Liver (tissue), 9 donors: ENCODE data around the gene TRHDE. TPM values are rescaled to one million over a fixed set of nuclear protein-coding genes. Genes with fewer than 3 reads are reported as not detected.

ENCODE experiments used
- DNase-seq: peaks from one replicate; pipeline ENCODE4 v3.0.0-alpha.2; 2017; ENCODE audit warnings: low spot score
- H3K27ac ChIP-seq, 2 donors: one replicate each; pipeline ENCODE4 v1.7.0; 2013; ENCODE audit warnings: inconsistent platforms in 2 of 2, low read length in 2 of 2, control low read depth in 1 of 2, low read depth in 1 of 2, mild to moderate bottlenecking in 1 of 2
- H3K27me3 ChIP-seq, 4 donors: one replicate each; pipeline versions ENCODE4 v1.6.1 to v1.7.0; 2013; ENCODE audit warnings: low read length in 3 of 4, inconsistent platforms in 1 of 4, mild to moderate bottlenecking in 1 of 4, moderate library complexity in 1 of 4; ENCODE audit not compliant: control insufficient read depth in 4 of 4, insufficient read depth in 4 of 4
- H3K36me3 ChIP-seq, 4 donors: one replicate each; pipeline versions ENCODE4 v1.6.1 to v1.7.0; 2013; ENCODE audit warnings: low read length in 3 of 4, mild to moderate bottlenecking in 3 of 4, low read depth in 1 of 4, moderate library complexity in 1 of 4; ENCODE audit not compliant: control insufficient read depth in 4 of 4, insufficient read depth in 3 of 4
- H3K4me1 ChIP-seq, 4 donors: one replicate each; pipeline versions ENCODE4 v1.6.1 to v1.7.0; 2013; ENCODE audit warnings: low read length in 3 of 4, mild to moderate bottlenecking in 3 of 4, moderate library complexity in 1 of 4; ENCODE audit not compliant: control insufficient read depth in 4 of 4, insufficient read depth in 4 of 4
- H3K4me3 ChIP-seq, 3 donors: one replicate each; pipeline versions ENCODE4 v1.6.1 to v1.7.0; 2013; ENCODE audit warnings: low read length in 3 of 3, control low read depth in 1 of 3, low read depth in 1 of 3, mild to moderate bottlenecking in 1 of 3
- H3K9ac ChIP-seq, 2 donors: one replicate each; pipeline ENCODE4 v1.7.0; 2013; ENCODE audit warnings: low read length in 2 of 2, mild to moderate bottlenecking in 2 of 2, moderate library complexity in 2 of 2, control low read depth in 1 of 2, low read depth in 1 of 2
- H3K9me3 ChIP-seq, 4 donors: one replicate each; pipeline versions ENCODE4 v1.6.1 to v1.7.0; 2013; ENCODE audit warnings: low read length in 3 of 4; ENCODE audit not compliant: control insufficient read depth in 4 of 4
- ATF3 ChIP-seq: IDR thresholded peaks from 2 replicates; pipeline ENCODE4 v1.6.1; 2016; ENCODE audit warnings: antibody characterized with exemption
- CTCF ChIP-seq: fragments of 150-350 bp; IDR thresholded peaks from 2 replicates; pipeline ENCODE4 v1.5.1; 2017; ENCODE audit warnings: improper control_type of control experiment, low read depth, low read length; ENCODE audit not compliant: missing input control
- EGR1 ChIP-seq, 2 donors: IDR thresholded peaks; 2 replicates each; pipeline ENCODE4 v1.6.1; 2016 to 2018; ENCODE audit warnings: antibody characterized with exemption in 2 of 2, low read depth in 2 of 2
- FOXA1 ChIP-seq: IDR thresholded peaks from 2 replicates; pipeline ENCODE4 v1.6.1; 2016; ENCODE audit warnings: antibody characterized with exemption
- FOXA2 ChIP-seq: IDR thresholded peaks from 2 replicates; pipeline ENCODE4 v1.6.1; 2016; ENCODE audit warnings: antibody characterized with exemption
- GABPA ChIP-seq, 2 donors: IDR thresholded peaks in 1 of 2; conservative IDR thresholded peaks in 1 of 2; 2 replicates each; pipeline ENCODE4 v1.6.1; 2016; ENCODE audit warnings: antibody characterized with exemption in 2 of 2, mild to moderate bottlenecking in 1 of 2, moderate library complexity in 1 of 2
- HNF4A ChIP-seq, 2 donors: conservative IDR thresholded peaks; 2 replicates each; pipeline ENCODE4 v1.6.1; 2016; ENCODE audit warnings: antibody characterized with exemption in 2 of 2, mild to moderate bottlenecking in 2 of 2
- HNF4G ChIP-seq: IDR thresholded peaks from 2 replicates; pipeline ENCODE4 v1.6.1; 2016; ENCODE audit warnings: antibody characterized with exemption
- JUND ChIP-seq, 2 donors: IDR thresholded peaks; 2 replicates each; pipeline ENCODE4 v1.6.1; 2016; ENCODE audit warnings: antibody characterized with exemption in 2 of 2
- MAX ChIP-seq: IDR thresholded peaks from 2 replicates; pipeline ENCODE4 v1.6.1; 2016; ENCODE audit warnings: antibody characterized with exemption
- NR2F2 ChIP-seq: IDR thresholded peaks from 2 replicates; pipeline ENCODE4 v1.6.1; 2016; ENCODE audit warnings: antibody characterized with exemption
- RAD21 ChIP-seq, 2 donors: IDR thresholded peaks; 2 replicates each; pipeline ENCODE4 v1.6.1; 2016; ENCODE audit warnings: antibody characterized with exemption in 2 of 2, mild to moderate bottlenecking in 2 of 2
- REST ChIP-seq: IDR thresholded peaks from 2 replicates; pipeline ENCODE4 v1.6.1; 2016; ENCODE audit warnings: antibody characterized with exemption, mild to moderate bottlenecking
- RXRA ChIP-seq, 2 donors: IDR thresholded peaks; 2 replicates each; pipeline ENCODE4 v1.6.1; 2017 to 2018; ENCODE audit warnings: antibody characterized with exemption in 2 of 2, mild to moderate bottlenecking in 1 of 2
- SP1 ChIP-seq: IDR thresholded peaks from 2 replicates; pipeline ENCODE4 v1.6.1; 2018; ENCODE audit warnings: antibody characterized with exemption, mild to moderate bottlenecking
- TAF1 ChIP-seq: conservative IDR thresholded peaks from 2 replicates; pipeline ENCODE4 v1.6.1; 2016; ENCODE audit warnings: antibody characterized with exemption, mild to moderate bottlenecking
- YY1 ChIP-seq: IDR thresholded peaks from 2 replicates; pipeline ENCODE4 v1.6.1; 2016; ENCODE audit warnings: antibody characterized with exemption, mild to moderate bottlenecking
- ZBTB33 ChIP-seq: IDR thresholded peaks from 2 replicates; pipeline ENCODE4 v1.6.1; 2016; ENCODE audit warnings: antibody characterized with exemption
- WGBS: extraction: QIAGEN DNeasy Blood & Tissue Kit; methylation state at CpG from one replicate; pipeline ENCODE4 v1.1.7; 2013; 5-methylcytosine and 5-hydroxymethylcytosine counted together
- polyA plus RNA-seq, 2 donors: library from polyadenylated mRNA; stranded (reverse) in 1 of 2; unstranded in 1 of 2; fragments of 200-250 nt in 1 of 2; fragments of >200 nt in 1 of 2; fragmentation: Nextera tagmentation in 1 of 2; extraction: Ambion mirVana in 1 of 2; gene quantifications; one replicate each; pipeline versions ENCODE4 v1.2.1 to v1.2.3, GENCODE V29; 2013 to 2015
- total RNA-seq, 2 donors: library from RNA; depleted of rRNA; stranded (reverse); fragments of >200 nt; gene quantifications; one replicate each; pipeline ENCODE4 v1.2.3, GENCODE V29; 2014
- donor health status: healthy.
- donor health status: healthy.
- donor health status: healthy.
- donor health status: healthy.
- donor health status: healthy.

TRHDE gene
- total and polyA plus RNA-seq, 4 donors: 0.05 to 0.17 (median 0.14) TPM; not detected in 1

GRCh38 chr12:72677139-72677538 is 405.0 kb downstream of the TRHDE start:
- no peak for DNase-seq
- H3K36me3 ChIP-seq: no peaks in the 10 kb centered on the region
- no peak for TF ChIP-seq NR2F2
- TF ChIP-seq ATF3: no peak
- peak in 1 of 2 donors; percentile 25 for TF ChIP-seq JUND (IDR thresholded peaks at IDR 0.05)
- peak; percentile 22 to 39 for TF ChIP-seq HNF4A (conservative IDR thresholded peaks at IDR 0.05)
- TF ChIP-seq RXRA (IDR thresholded peaks at IDR 0.05): peak; percentile 78 to 82
- TF ChIP-seq SP1: peak; percentile 76

GRCh38 chr12:72677846-72678245 is 405.7 kb downstream of the TRHDE start:
- no peaks in the 10 kb centered on the region for H3K27me3 ChIP-seq
- no peak for DNase-seq
- peaks cover 2 to 16% (median 6%) of the 10 kb centered on the region in 4 donors for H3K4me1 ChIP-seq
- no peaks in the 10 kb centered on the region for H3K36me3 ChIP-seq
- no peaks in the 10 kb centered on the region for H3K9me3 ChIP-seq
- WGBS: 44% methylated on average over 2 of the region's 2 CpGs
- no peak overlapping the region for H3K9ac ChIP-seq
- no peak overlapping the region for H3K4me3 ChIP-seq
- TF ChIP-seq HNF4G: no peak
- no peak for TF ChIP-seq ATF3
- TF ChIP-seq NR2F2: no peak
- no peak for TF ChIP-seq CTCF
- no peak for TF ChIP-seq RXRA (IDR thresholded peaks at IDR 0.05)
- no peak for TF ChIP-seq SP1
- no peak for TF ChIP-seq REST
- no peak for TF ChIP-seq MAX
- no peak for TF ChIP-seq HNF4A (conservative IDR thresholded peaks at IDR 0.05)
- TF ChIP-seq GABPA (IDR thresholded peaks at IDR 0.05 in 1 of 2, conservative IDR thresholded peaks at IDR 0.05 in 1 of 2): no peak
- TF ChIP-seq FOXA2: no peak
- no peak for TF ChIP-seq ZBTB33
- TF ChIP-seq TAF1: no peak
- TF ChIP-seq RAD21 (IDR thresholded peaks at IDR 0.05): no peak
- TF ChIP-seq EGR1 (IDR thresholded peaks at IDR 0.05; ENCODE audit: low read depth in 2 of 2): no peak
- no peak for TF ChIP-seq FOXA1
- TF ChIP-seq JUND (IDR thresholded peaks at IDR 0.05): no peak
- no peak for TF ChIP-seq YY1
- H3K27ac ChIP-seq: no peak overlapping the region

More at GRCh38 chr12:72677139-72677538, 405.0 kb downstream of the TRHDE start:
- Histone ChIP-seq H3K9ac (no peak overlapping the region), H3K4me3 (no peak overlapping the region), H3K4me1 (peaks cover 2 to 16% (median 6%) of the 10 kb centered on the region in 4 donors), H3K27me3 (no peaks in the 10 kb centered on the region), H3K9me3 (no peaks in the 10 kb centered on the region), H3K27ac (no peak overlapping the region)
